Cardiac fibroblast (primary cell): ENCODE results near the gene STK38L.

Experiments used
- DNase-seq, 2 donors: peaks; one replicate each; pipeline versions ENCODE4 v3.0.0 to v3.0.0-alpha.2; 2010; ENCODE audit warnings: low read depth in 2 of 2
- H3K4me3 ChIP-seq, 2 donors: replicated peaks in 1 of 2; 1 replicate in 1 of 2; 2 replicates in 1 of 2; pipeline ENCODE4 v1.5.1; 2011; ENCODE audit warnings: low read depth in 2 of 2, low read length in 2 of 2, mild to moderate bottlenecking in 2 of 2, moderate library complexity in 1 of 2
- TF ChIP-seq, protein P1 (sequence below): IDR thresholded peaks from one replicate; pipeline ENCODE4 v1.5.1; 2011; ENCODE audit warnings: low read depth, mild to moderate bottlenecking, low read length, inconsistent platforms

STK38L gene

GRCh38 chr12:27244689-27245488 lies 803 bp downstream of the STK38L start:
- DNase-seq = peak; percentile 50 to 67
- TF ChIP-seq, protein P1, sequence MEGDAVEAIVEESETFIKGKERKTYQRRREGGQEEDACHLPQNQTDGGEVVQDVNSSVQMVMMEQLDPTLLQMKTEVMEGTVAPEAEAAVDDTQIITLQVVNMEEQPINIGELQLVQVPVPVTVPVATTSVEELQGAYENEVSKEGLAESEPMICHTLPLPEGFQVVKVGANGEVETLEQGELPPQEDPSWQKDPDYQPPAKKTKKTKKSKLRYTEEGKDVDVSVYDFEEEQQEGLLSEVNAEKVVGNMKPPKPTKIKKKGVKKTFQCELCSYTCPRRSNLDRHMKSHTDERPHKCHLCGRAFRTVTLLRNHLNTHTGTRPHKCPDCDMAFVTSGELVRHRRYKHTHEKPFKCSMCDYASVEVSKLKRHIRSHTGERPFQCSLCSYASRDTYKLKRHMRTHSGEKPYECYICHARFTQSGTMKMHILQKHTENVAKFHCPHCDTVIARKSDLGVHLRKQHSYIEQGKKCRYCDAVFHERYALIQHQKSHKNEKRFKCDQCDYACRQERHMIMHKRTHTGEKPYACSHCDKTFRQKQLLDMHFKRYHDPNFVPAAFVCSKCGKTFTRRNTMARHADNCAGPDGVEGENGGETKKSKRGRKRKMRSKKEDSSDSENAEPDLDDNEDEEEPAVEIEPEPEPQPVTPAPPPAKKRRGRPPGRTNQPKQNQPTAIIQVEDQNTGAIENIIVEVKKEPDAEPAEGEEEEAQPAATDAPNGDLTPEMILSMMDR = no peak
- H3K4me3 ChIP-seq = peak overlapping the region; percentile 79 to 94

DNA sequence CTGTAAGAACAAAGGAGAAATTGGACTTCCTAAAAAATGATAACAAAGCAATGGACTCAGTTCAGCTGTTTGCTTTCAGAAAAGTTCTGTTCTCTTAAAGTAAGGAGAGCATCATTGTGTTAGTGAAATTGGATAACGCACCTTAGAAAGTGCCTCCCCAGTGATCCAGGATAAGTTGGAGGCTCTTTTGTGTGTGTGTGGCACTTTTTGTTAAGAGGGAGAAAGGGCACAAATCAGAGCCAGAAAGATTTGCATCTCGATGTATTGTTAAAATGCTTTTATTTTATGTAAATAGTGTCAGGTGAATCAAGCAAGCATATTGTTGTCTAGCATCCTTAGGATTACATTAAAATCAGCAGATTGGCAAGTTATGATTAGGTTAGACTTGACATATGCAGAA lies 2.1 kb downstream of the STK38L start:
- peak overlapping the region; percentile 8 to 79 for H3K4me3 ChIP-seq
- TF ChIP-seq, protein P1 = no peak
- DNase-seq = no peak

GRCh38 chr12:27246774-27247173 lies 2.7 kb downstream of the STK38L start:
- no peak for DNase-seq
- TF ChIP-seq, protein P1 = no peak
- H3K4me3 ChIP-seq = peak overlapping the region; percentile 1 to 79

- TF ChIP-seq, protein P1 = no peak
- no peak overlapping the region for H3K4me3 ChIP-seq
- no peak for DNase-seq
Observed at GRCh38 chr12:27252934-27253333, 8.8 kb downstream of the STK38L start.

DNA sequence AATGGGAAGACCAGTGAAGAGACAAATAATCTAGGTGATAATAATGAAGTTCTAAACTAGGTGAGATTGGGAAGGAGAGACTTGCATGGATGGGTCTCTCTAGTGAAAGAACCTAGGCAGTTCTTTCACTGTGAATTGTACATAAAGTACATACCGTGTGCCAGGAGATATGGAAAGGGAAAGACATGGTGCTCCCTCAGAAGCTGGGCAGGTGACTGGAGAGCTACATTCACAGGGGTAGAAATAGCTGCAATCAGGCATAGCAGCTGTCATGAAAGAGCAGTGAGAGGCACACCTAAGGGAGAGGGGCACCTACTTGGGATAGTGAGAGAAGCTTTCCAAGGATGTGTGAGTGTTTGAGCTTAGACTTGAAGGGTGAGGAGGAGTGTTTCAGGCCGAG lies 9.3 kb downstream of the STK38L start:
- H3K4me3 ChIP-seq = no peak overlapping the region
- TF ChIP-seq, protein P1 = no peak
- DNase-seq = no peak

DNA sequence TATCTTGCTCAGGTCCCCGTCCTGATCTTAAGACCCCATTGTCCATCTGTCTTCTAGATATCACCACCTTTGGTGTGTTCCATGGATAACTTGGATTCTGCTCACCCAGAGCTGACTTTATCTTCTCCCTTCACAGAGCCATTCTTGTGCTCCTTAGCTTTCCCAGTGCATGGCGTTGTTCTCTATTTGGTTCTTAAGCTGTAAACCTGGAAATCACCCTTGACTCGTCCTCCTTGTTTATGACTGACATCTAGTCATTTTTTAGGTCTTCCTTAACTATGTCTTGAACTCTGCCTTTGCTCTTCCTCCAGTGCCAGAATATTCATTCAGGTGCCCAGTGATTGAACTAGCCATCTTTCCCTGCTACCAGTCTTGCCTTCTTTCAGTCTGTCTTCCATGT lies 11.7 kb downstream of the STK38L start:
- TF ChIP-seq, protein P1 = no peak
- no peak overlapping the region for H3K4me3 ChIP-seq
- DNase-seq = no peak
